GM12878 (cell line): ENCODE measurements around the gene THADA.

Source experiments
- CREM ChIP-seq: IDR thresholded peaks from 2 replicates; pipeline ENCODE4 v1.6.1; 2014; ENCODE audit warnings: antibody characterized with exemption, low read depth
- CTCF ChIP-seq, 3 experiments: IDR thresholded peaks in 2 of 3; conservative IDR thresholded peaks in 1 of 3; 2 replicates each; pipeline ENCODE4 v1.5.1; 2011; ENCODE audit warnings: low read depth in 3 of 3, low read length in 3 of 3, mild to moderate bottlenecking in 3 of 3, control low read depth in 2 of 3, moderate library complexity in 2 of 3, inconsistent platforms in 1 of 3, mixed read lengths in 1 of 3; ENCODE audit not compliant: control insufficient read depth in 2 of 3, insufficient read depth in 1 of 3; ENCODE audit errors: extremely low read depth in 1 of 3
- EZH2 ChIP-seq: IDR thresholded peaks from 2 replicates; pipeline ENCODE4 v1.6.1; 2012; ENCODE audit warnings: low read depth, mild to moderate bottlenecking, control low read depth, inconsistent platforms, low read length, borderline replicate concordance; ENCODE audit not compliant: control insufficient read depth
- FOS ChIP-seq: IDR thresholded peaks from 3 replicates; pipeline ENCODE4 v1.6.1; 2011; ENCODE audit warnings: borderline replicate concordance; ENCODE audit not compliant: insufficient read length; ENCODE audit errors: extremely low read depth
- FOXK2 ChIP-seq: fragments of 450-650 bp; IDR thresholded peaks from 2 replicates; pipeline ENCODE4 v1.6.1; 2017; ENCODE audit warnings: mild to moderate bottlenecking, moderate library complexity
- POLR2A ChIP-seq: IDR thresholded peaks from 2 replicates; pipeline ENCODE4 v1.6.1; 2011; ENCODE audit warnings: low read depth, mild to moderate bottlenecking, low read length
- SMC3 ChIP-seq: IDR thresholded peaks from 2 replicates; pipeline ENCODE4 v1.6.1; 2011; ENCODE audit warnings: low read length, improper control_type of control experiment, borderline replicate concordance
- ZNF384 ChIP-seq: IDR thresholded peaks from 2 replicates; pipeline ENCODE4 v1.6.1; 2012; ENCODE audit warnings: low read depth, mild to moderate bottlenecking, low read length, improper control_type of control experiment, borderline replicate concordance

- TF ChIP-seq POLR2A (no peak), ZNF384 (no peak), CTCF (IDR thresholded peaks at IDR 0.05 in 2 of 3, conservative IDR thresholded peaks at IDR 0.05 in 1 of 3; ENCODE audit: control insufficient read depth in 2 of 3, extremely low read depth in 1 of 3, insufficient read depth in 1 of 3, low read depth in 3 of 3, low read length in 3 of 3) (no peak), FOXK2 (no peak), CREM (no peak), EZH2 (no peak), SMC3 (no peak), FOS (no peak)
These were observed 250.0 kb downstream of the THADA start for GRCh38 chr2:43345872-43346271.
